ENCODE results near the gene PIP5KL1. TPM values are rescaled to one million over a fixed set of nuclear protein-coding genes. Genes with fewer than 3 reads are reported as not detected.

Gene PIP5KL1, protein sequence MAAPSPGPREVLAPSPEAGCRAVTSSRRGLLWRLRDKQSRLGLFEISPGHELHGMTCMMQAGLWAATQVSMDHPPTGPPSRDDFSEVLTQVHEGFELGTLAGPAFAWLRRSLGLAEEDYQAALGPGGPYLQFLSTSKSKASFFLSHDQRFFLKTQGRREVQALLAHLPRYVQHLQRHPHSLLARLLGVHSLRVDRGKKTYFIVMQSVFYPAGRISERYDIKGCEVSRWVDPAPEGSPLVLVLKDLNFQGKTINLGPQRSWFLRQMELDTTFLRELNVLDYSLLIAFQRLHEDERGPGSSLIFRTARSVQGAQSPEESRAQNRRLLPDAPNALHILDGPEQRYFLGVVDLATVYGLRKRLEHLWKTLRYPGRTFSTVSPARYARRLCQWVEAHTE
- 1 to 10 TPM; 1.2 to 1.3 TPM for total RNA-seq
- long read RNA-seq, donor 1 = 0 reads
- long read RNA-seq, donor 2, partial matches to known transcripts = 0 of 12 reads
- long read RNA-seq, donor 2, other reads (novel, unspliced or antisense) = 12 of 12 reads

GRCh38 chr9:127930231-127931091, at the start of gene PIP5KL1:
TSS of gene PIP5KL1 (minus strand) at chr9:127930777. CDS start at chr9:127930752, 25 bp downstream.
- intact Hi-C loops (cut with DNase I) = no loop called here
- DNase-seq (ENCODE audit: low spot score) = peak; percentile 92

DNA sequence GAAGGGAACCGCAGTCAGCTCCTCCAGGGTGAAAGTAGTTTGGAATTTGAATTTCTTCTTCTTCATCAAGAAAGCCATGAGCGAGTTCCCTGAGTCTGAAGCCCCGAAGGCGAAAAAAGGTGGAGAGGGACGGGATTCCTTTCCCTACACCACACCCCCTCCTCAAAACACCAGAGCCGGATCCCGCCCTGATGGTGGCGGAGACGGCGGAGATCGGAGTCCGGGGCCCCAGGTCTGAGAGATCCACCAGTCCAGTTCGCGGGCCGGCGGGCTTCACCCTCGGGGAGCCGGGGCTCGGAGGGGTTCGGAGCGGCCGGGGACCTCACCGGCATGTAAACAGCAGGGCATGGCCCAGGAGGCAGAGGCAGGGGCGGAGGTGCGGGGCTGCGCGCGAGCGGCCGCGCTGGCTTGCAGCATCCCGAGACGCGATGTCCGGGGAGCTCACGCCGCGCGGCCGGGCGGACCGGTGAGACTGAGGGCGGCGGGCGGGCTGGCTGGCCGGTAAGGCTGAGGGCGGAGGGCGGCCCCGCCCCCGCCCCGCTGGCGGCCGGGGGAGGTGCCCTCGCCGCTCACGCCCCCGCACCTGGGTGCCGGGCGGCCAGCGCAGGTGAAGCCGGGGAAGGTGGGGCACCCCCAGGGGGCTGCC, 49.6 kb upstream of the PIP5KL1 start:
- no peak for DNase-seq (ENCODE audit: low spot score)
- intact Hi-C loops (cut with DNase I) = loop anchor here in 1 of 2 donors (5.0 kb wide), 1 partner anchor 38 kb away; no protein-coding TSS in a partner anchor

- intact Hi-C loops (cut with DNase I) = loop anchor here in 1 of 2 donors (5.0 kb wide), 1 partner anchor 37 kb away; no protein-coding TSS in a partner anchor
These were observed 48.9 kb upstream of the PIP5KL1 start for GRCh38 chr9:127979333-127980059.

DNA sequence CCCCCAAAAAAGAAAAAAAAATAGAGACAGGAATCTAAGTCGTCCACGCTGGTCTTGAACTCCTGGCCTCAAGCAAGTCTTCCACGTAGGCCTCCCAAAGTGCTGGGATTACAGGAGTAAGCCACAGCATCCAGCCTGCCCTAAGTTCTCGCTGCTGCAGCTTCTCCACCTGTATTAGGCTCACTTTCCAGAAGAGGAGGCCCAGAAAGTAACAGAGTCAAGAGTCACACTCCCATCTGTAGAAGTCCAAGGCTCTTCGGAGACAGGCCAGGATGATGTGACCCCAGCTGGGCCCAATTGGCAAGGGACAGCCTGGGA, 48.4 kb upstream of the PIP5KL1 start:
- intact Hi-C loops (cut with DNase I) = no loop called here
- no peak for DNase-seq (ENCODE audit: low spot score)

More at GRCh38 chr9:127979333-127980059, 48.9 kb upstream of the PIP5KL1 start:
- DNase-seq (ENCODE audit: low spot score) = peak; percentile 88

DNA sequence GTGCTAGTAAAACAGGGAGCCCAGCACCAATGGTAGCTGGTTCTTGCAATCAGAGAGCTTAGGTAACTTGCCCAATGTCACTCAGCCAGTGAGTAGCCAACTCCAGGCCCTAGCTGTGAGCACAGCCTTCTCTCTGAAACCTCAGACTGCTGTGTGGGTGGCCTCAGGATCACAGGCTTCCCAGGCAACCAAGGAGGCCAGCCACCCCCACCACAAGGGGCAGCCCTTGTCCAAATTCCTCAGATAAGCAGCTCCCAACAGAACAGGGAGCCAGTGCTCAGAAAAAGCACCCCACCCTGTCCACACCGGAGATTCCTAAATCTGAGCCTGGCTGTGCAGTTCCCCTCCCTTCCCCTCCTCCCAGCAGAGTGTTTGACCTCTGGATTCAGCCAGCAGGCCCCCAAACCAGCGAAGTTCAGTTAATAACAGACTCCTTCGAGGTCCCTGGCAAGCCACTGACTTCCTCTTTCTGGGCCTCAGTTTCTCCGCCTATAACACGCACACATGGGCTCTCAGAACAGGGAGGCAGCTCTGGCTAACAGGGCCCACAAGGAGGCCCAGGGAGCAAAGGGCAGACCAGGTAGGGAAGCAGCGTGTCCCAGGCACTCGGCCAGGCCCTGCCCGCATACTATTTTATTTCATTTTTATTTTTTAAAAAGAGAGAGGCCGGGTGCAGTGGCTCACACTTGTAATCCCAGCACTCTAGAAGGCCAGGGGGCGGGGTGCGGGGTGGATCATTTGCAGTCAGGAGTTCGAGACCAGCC, 47.5 kb upstream of the PIP5KL1 start:
- intact Hi-C loops (cut with DNase I) = no loop called here
- peak; percentile 95 for DNase-seq (ENCODE audit: low spot score)

DNA sequence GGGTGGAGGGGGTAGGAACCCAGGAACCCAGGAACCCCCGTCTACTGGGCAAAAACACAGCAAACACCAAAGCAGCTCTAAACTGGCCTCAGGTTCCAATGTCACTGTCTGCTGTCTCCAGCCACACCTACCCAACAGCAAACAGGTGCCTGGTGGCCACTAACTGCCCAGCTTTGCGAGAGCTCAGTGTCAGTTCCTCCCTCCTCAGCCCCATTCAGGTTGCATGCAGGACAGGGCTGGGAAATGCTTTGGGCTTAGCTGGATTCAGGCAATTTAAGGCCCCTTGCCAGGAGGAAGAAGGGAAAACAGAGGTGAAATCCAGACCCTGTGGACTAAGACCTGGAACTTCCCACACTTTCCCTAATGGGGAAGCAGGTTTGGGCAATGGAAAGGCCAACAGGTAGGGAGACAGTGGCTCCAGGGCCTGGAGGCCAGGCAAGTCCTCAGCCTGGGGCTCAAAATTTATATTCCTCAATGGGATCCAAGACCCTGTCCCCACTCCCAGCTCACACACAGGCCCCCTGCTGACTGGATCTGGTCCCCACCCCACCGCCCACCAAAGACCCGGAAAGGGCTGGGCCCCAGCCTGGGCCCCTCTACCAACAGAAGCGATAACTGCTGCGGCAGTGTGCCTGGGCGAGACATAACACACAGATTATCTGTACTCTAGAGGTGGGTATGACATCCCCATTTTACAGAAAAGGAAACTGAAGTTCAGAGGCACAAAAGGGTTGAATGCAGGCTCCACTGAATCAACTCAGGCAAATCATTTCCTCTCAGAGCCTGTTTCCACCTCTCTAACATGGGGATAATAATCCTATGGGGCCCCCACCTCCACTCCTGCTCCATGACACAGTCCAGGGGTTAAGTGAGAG, 46.7 kb upstream of the PIP5KL1 start:
- intact Hi-C loops (cut with DNase I) = no loop called here
- DNase-seq (ENCODE audit: low spot score) = no peak

DNA sequence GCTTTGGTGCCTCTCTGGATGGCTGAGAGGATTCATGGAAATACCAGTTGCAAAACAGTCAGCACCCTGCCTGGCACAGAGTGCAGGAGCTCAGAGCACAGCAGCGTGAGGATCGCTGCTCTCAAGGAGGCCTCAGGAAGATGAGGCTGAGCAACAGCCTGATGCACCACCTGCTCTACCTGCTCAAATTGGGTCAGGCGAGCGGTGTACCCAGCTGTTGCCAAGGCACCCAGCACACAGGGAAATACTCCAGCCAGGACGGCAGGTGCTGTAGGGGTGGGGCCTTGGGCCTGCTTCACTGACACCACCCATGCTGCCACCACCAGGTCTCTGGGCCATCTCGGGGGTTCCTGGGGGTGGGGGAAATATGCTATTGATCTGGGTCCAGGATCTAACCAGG, 45.9 kb upstream of the PIP5KL1 start:
- intact Hi-C loops (cut with DNase I) = no loop called here
- DNase-seq (ENCODE audit: low spot score) = no peak

DNA sequence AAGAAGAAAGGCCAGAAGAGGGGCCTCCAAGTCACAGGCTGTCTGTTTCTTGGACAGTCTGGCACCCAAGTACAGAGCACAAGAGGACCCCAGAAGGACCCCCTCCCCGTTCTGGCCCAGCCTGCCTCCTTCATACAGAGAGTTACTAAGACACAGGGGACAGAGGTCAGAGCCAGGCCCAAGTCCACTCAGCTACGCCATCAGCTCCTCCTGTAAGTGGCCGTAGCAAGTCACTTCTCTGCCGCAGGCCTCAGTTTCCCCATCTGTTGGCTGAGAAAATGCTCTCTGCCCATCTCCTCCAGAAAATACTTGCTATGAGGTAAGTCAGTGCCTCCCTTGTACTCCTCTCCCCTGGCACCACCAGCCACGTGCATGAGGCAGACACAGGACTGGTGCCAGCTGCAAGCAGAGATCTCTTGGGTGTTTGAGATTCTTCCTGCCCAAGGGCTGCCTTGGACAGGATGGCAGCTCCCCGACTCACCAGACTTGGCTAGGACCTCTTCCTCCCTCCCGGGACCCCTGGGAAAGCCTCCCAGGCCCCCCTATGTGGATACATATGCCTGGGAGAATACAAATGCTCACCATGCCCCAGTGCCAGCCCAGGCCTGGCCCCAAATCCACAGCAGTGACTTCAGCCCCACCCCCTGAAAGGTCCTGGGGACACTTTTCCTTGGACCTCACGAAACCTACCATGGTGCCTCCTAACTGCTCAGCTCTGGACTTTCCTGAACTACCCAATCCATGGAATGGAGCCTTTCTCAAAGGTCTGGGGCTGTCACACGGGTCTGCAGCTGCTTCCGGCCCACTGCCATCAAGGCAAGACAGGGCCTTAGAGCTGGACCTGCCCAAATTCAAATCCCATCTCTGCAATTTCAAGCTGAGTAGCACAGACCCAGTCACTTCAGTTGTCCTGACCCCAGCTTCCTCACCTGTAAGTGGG, 45.1 kb upstream of the PIP5KL1 start:
- intact Hi-C loops (cut with DNase I) = no loop called here

DNA sequence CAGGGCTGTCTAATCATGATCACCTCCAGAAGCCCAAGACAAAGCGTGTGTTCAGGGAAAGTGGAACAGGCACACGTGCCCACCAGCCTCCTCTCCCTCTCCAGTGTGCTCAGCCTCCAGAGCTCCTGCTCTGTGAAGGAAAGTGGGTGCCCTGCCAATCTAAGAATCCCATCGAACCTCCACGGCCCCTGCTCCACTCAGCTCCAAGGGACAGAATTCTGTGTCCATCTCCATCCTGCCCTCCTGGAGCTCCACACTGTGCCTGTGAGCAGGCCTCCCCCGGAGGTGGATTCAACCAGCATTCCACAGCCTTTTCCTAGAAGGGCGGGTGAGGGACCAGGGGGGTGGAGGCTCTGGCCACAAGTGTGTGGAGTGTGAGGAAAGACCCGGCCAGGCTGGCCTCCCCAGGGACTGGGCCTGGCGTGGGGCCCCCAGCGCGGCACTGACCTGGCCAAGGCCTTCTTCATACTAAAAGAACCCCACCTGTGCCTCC, 44.2 kb upstream of the PIP5KL1 start:
- intact Hi-C loops (cut with DNase I) = no loop called here

More for the DNA sequence above, 45.1 kb upstream of the PIP5KL1 start:
- no peak for DNase-seq (ENCODE audit: low spot score)

GRCh38 chr9:127974001-127974768, 43.6 kb upstream of the PIP5KL1 start:
- intact Hi-C loops (cut with DNase I) = no loop called here
- no peak for DNase-seq (ENCODE audit: low spot score)

More for the DNA sequence above, 44.2 kb upstream of the PIP5KL1 start:
- DNase-seq (ENCODE audit: low spot score) = no peak

DNA sequence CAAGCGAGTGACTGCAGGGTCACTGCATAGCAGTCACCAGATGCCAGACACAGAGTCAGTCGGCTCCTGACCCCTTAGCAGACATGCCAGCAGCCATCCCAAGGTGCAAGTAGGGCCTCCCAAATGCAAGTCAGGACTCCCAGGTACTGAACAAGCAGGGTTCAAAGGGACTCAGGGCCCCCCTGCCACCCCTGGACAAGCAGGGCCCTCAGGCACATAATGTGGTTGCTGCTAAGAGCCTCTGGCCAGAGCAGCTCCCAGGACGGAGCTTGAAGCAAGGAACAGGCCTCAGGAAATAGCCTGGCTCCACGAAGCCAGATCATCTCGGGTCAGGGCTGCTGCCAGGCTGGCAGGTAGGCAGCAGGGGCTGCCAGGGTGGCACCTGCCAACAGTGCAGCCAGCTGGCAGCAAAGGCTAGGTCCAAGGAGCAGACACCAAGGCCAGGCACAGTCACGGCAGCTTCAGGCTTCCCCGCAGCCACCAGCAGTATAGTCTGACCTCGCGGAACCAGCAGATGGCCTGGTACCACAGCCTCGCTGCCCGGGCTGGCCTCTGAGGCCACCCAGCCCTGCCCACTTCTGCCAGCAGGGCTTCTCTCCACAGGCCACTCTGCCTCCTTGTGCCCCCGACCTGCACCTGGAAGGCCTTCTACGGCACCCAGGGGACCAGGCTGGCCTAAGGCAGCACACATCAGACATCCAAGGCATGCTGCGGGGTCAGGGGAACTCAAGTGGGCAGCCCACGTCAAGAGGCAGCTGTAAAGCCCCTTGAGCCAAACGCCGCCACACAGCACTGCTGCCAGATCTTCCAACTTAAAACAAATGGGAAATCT, 42.8 kb upstream of the PIP5KL1 start:
- DNase-seq (ENCODE audit: low spot score) = no peak
- intact Hi-C loops (cut with DNase I) = no loop called here

DNA sequence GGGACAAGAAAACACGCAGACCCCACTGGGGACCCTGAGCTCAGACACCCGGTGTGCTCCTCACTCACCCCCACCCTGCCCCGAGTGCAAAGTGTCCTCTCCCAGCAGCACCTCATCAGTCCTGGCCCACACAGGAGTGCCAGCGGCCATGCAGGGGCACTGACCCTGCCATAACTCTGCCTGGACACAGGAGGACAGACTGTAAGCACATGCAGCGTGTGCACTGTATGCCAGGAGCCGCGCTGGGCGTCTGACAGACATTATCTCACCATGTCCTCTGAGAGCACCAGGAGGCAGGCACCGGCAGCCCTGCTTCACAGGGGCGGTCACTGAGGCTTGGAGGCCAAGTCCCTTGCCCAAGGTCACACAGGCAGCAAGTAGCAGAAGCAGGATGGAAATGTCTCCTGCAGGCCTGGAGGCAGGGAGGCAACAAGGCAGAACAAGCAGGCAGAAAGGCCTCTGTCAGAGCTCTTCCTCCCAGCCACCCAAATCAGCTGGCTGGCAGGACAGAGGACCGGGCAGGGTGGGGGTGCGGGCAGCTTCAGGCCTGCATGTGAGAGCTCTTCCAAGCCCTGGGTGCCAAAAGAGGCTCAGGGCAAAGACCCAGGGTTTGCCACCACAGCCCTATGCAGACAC, 41.8 kb upstream of the PIP5KL1 start:
- no peak for DNase-seq (ENCODE audit: low spot score)
- intact Hi-C loops (cut with DNase I) = no loop called here

DNA sequence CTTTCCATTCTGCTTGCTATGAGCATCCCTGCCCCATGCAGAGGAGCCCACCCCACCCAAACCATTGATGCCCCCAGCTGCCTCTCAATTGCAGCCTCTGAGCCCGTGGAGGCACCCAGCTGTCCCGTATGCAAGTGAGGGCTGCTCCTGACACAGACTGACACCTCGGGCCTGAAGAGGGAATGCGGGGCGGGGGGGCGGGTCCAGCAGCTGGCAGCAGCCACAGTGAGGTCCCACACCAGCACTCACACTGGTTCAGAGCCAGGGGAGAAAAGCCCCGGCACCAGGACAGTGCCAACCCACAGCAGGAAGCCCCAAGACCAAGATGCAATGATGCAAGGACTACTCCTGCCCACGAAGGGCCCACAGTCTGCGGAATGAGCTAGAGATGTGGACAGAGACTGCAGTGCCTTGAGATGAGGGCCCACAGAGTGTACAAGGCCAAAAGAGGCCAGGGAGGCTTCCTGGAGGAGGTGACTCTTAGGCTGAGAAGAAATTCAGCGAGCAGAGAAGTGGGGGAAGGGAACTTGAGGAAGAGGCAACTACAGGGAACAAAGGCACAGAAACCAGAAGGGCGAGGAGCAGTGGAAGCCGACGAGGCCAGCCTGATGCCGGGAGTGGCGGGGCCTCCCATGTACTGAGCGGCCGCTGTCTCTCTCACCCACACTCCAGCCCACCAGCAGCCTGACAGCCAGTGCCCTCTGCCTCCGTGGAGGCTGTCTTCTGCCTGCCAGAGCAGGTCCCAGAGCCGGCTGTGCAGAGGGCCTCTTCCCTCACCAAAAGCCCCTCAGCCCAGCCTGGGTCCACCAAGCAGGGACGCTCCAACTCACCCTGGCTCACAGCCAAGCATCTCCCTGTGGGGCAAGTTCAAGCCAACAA, 41.0 kb upstream of the PIP5KL1 start:
- no peak for DNase-seq (ENCODE audit: low spot score)
- intact Hi-C loops (cut with DNase I) = no loop called here
